HG03280 (cell line): ENCODE results near the gene STRN.
"Not testable (repeated sequence)": the region's sequence is repeated elsewhere in the genome, so short reads cannot be mapped to it uniquely, and the experiment has no call there.

Source experiments
- ATAC-seq: cut with Tn5 transposase; IDR thresholded peaks from one replicate; pipeline ENCODE4 v1.9.1; 2021; ENCODE audit warnings: mild to moderate bottlenecking, moderate library complexity; ENCODE audit not compliant: unreplicated experiment

Gene STRN

GRCh38 chr2:36964496-36965058, 1.8 kb downstream of the STRN start:
- no peak for ATAC-seq

GRCh38 chr2:36963734-36964133, 2.6 kb downstream of the STRN start:
- no peak for ATAC-seq

GRCh38 chr2:36963106-36963505, 3.2 kb downstream of the STRN start:
- no peak for ATAC-seq

- no peak for ATAC-seq
These were observed 5.6 kb downstream of the STRN start for GRCh38 chr2:36960773-36961172.

GRCh38 chr2:36960005-36960675, 6.2 kb downstream of the STRN start:
- no peak for ATAC-seq

GRCh38 chr2:36954977-36955607, 11.2 kb downstream of the STRN start:
- ATAC-seq: no peak

GRCh38 chr2:36952748-36953197, 13.6 kb downstream of the STRN start:
- no peak for ATAC-seq

- no peak for ATAC-seq
These were observed 14.8 kb downstream of the STRN start for GRCh38 chr2:36951574-36951973.

GRCh38 chr2:36951027-36951518, 15.3 kb downstream of the STRN start:
- no peak for ATAC-seq

- ATAC-seq: no peak
These were observed 16.5 kb downstream of the STRN start for GRCh38 chr2:36949845-36950244.

GRCh38 chr2:36945240-36945639, 21.1 kb downstream of the STRN start:
- not testable (repeated sequence) for ATAC-seq

GRCh38 chr2:36941867-36942266, 24.5 kb downstream of the STRN start:
- no peak for ATAC-seq

GRCh38 chr2:36936526-36936925, 29.8 kb downstream of the STRN start:
- not testable (repeated sequence) for ATAC-seq

- ATAC-seq: not testable (repeated sequence)
These were observed 34.6 kb downstream of the STRN start for GRCh38 chr2:36931688-36932087.

GRCh38 chr2:36930787-36931410, 35.4 kb downstream of the STRN start:
- not testable (repeated sequence) for ATAC-seq

GRCh38 chr2:36926175-36927132, 39.9 kb downstream of the STRN start:
- not testable (repeated sequence) for ATAC-seq

- not testable (repeated sequence) for ATAC-seq
These were observed 43.7 kb downstream of the STRN start for GRCh38 chr2:36922629-36923028.

- no peak for ATAC-seq
These were observed 44.4 kb downstream of the STRN start for GRCh38 chr2:36921984-36922383.

GRCh38 chr2:36919041-36919837, 47.1 kb downstream of the STRN start:
- ATAC-seq: no peak

- no peak for ATAC-seq
These were observed 48.0 kb downstream of the STRN start for GRCh38 chr2:36918307-36918706.
